ENCODE data around the gene RBM4B. TPM values are rescaled to one million over a fixed set of nuclear protein-coding genes. Genes with fewer than 3 reads are reported as not detected.

The RBM4B gene
- total and polyA plus RNA-seq, 2 of the 13 experiments (the other 11 are each of a cell fraction or from before 2014, with no cell fraction given) = 25.8 to 32.4 TPM

DNA sequence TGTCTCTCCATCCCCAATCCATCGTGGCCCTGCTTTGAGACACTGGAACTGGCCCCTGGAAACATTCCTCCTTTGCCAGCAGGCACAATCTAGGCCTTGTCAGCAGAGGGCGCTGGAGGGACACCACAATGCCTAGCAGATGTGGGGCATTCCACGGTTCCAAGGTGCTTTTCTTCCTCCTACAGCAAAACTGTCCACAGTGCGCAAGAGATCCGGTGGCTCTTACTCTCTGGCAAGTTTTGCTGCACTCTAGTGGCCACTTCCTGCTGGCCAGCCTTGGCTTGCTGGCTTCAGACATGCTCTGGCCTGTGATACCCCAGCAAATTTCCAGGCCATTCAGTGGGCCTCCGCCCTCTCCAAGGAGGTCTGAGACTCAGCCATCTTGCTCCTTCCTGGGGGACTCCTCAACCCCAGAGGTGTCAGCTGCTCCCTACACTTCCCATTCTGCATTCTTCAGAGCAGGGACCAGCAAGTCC lies 17.1 kb upstream of the RBM4B start (continued):
- TF ChIP-seq, protein P1, sequence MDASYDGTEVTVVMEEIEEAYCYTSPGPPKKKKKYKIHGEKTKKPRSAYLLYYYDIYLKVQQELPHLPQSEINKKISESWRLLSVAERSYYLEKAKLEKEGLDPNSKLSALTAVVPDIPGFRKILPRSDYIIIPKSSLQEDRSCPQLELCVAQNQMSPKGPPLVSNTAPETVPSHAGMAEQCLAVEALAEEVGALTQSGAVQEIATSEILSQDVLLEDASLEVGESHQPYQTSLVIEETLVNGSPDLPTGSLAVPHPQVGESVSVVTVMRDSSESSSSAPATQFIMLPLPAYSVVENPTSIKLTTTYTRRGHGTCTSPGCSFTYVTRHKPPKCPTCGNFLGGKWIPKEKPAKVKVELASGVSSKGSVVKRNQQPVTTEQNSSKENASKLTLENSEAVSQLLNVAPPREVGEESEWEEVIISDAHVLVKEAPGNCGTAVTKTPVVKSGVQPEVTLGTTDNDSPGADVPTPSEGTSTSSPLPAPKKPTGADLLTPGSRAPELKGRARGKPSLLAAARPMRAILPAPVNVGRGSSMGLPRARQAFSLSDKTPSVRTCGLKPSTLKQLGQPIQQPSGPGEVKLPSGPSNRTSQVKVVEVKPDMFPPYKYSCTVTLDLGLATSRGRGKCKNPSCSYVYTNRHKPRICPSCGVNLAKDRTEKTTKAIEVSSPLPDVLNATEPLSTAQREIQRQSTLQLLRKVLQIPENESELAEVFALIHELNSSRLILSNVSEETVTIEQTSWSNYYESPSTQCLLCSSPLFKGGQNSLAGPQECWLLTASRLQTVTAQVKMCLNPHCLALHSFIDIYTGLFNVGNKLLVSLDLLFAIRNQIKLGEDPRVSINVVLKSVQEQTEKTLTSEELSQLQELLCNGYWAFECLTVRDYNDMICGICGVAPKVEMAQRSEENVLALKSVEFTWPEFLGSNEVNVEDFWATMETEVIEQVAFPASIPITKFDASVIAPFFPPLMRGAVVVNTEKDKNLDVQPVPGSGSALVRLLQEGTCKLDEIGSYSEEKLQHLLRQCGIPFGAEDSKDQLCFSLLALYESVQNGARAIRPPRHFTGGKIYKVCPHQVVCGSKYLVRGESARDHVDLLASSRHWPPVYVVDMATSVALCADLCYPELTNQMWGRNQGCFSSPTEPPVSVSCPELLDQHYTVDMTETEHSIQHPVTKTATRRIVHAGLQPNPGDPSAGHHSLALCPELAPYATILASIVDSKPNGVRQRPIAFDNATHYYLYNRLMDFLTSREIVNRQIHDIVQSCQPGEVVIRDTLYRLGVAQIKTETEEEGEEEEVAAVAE (CRISPR knock-in tag; IDR thresholded peaks at IDR 0.05; ENCODE audit: borderline replicate concordance) = no peak
- TF ChIP-seq CEBPZ (IDR thresholded peaks at IDR 0.05; ENCODE audit: low read length) (no peak), GABPA (IDR thresholded peaks at IDR 0.05; ENCODE audit: low read depth, low read length) (no peak), GABPA (CRISPR knock-in tag; IDR thresholded peaks at IDR 0.05; ENCODE audit: low read depth) (peak; percentile 57; the same call in 1 of the 2 replicates), ZNF768 (CRISPR knock-in tag; IDR thresholded peaks at IDR 0.05) (no peak), TAF15 (IDR thresholded peaks at IDR 0.05; ENCODE audit: low read depth, low read length, poor library complexity, severe bottlenecking) (no peak), IKZF4 (CRISPR knock-in tag; IDR thresholded peaks at IDR 0.05; ENCODE audit: borderline replicate concordance, low read depth, not compliant biosample characterization) (no peak), KDM3A (CRISPR knock-in tag; IDR thresholded peaks at IDR 0.05; ENCODE audit: low read depth) (0 out of 2 replicates have a peak, but pooled peaks have one; percentile 51)
- TF ChIP-seq, protein P2, sequence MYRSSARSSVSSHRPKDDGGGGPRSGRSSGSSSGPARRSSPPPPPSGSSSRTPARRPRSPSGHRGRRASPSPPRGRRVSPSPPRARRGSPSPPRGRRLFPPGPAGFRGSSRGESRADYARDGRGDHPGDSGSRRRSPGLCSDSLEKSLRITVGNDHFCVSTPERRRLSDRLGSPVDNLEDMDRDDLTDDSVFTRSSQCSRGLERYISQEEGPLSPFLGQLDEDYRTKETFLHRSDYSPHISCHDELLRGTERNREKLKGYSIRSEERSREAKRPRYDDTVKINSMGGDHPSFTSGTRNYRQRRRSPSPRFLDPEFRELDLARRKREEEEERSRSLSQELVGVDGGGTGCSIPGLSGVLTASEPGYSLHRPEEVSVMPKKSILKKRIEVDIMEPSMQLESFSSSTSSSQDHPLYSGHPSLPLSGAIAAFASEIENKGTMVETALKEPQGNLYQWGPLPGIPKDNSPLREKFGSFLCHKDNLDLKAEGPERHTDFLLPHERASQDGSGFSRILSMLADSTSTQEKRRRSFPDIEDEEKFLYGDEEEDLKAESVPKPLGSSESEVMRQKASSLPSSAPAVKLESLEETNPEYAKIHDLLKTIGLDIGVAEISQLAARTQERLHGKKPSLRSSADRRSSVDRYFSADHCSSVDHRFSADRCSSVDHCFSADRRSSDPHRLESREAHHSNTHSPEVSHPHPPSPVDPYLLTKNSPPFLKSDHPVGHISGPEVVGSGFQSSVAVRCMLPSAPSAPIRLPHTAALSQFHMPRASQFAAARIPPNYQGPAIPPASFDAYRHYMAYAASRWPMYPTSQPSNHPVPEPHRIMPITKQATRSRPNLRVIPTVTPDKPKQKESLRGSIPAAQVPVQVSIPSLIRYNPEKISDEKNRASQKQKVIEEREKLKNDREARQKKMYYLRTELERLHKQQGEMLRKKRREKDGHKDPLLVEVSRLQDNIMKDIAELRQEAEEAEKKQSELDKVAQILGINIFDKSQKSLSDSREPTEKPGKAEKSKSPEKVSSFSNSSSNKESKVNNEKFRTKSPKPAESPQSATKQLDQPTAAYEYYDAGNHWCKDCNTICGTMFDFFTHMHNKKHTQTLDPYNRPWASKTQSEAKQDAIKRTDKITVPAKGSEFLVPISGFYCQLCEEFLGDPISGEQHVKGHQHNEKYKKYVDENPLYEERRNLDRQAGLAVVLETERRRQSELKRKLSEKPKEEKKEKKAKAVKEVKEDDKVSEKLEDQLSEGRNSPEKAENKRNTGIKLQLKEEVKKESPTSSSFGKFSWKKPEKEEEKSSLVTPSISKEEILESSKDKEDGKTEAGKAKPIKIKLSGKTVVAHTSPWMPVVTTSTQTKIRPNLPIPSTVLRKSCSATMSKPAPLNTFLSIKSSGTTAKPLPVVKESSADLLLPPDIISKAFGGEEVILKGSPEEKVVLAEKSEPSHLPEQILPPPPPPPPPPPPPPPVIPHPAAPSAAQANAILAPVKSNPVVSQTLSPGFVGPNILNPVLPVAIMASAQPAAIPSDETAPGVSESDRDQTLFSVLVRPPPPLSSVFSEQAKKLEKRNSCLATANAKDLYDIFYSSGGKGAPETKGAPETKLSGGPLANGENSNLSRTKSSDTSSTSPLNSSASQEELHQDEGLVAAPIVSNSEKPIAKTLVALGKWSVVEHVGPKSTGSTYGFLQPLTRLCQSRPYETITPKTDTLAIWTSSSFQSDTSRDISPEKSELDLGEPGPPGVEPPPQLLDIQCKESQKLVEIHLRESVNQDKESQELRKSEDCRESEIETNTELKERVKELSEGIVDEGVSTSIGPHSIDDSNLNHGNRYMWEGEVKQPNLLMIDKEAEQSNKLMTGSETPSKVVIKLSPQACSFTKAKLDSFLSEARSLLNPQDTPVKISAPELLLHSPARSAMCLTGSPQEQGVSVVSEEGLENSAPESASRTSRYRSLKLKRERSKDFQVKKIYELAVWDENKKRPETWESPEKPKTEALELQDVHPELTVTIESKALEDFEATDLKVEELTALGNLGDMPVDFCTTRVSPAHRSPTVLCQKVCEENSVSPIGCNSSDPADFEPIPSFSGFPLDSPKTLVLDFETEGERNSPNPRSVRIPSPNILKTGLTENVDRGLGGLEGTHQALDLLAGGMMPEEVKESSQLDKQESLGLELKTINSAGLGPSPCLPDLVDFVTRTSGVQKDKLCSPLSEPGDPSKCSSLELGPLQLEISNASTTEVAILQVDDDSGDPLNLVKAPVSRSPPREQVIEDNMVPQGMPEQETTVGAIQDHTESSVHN (CRISPR knock-in tag; IDR thresholded peaks at IDR 0.05) = peak; percentile 62; the same call in 1 of the 2 replicates
- TF ChIP-seq, protein P3, sequence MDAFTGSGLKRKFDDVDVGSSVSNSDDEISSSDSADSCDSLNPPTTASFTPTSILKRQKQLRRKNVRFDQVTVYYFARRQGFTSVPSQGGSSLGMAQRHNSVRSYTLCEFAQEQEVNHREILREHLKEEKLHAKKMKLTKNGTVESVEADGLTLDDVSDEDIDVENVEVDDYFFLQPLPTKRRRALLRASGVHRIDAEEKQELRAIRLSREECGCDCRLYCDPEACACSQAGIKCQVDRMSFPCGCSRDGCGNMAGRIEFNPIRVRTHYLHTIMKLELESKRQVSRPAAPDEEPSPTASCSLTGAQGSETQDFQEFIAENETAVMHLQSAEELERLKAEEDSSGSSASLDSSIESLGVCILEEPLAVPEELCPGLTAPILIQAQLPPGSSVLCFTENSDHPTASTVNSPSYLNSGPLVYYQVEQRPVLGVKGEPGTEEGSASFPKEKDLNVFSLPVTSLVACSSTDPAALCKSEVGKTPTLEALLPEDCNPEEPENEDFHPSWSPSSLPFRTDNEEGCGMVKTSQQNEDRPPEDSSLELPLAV (CRISPR knock-in tag; conservative IDR thresholded peaks at IDR 0.05; ENCODE audit: low read depth) = no peak

All from HepG2 (cell line).